Limb (tissue), 2 donors: Measurements from ENCODE around the gene RRP15.
"Not testable (repeated sequence)": the region's sequence is repeated elsewhere in the genome, so short reads cannot be mapped to it uniquely, and the experiment has no call there.

Source experiments
- DNase-seq, 2 donors: peaks; one replicate each; pipeline ENCODE4 v3.0.0-alpha.2; 2016; ENCODE audit errors: extremely low spot score in 2 of 2

Gene RRP15

GRCh38 chr1:218296162-218296561 is 11.1 kb downstream of the RRP15 start:
- no peak for DNase-seq

- DNase-seq = no peak
Observed at GRCh38 chr1:218297461-218297860, 12.4 kb downstream of the RRP15 start.

- DNase-seq = no peak
Observed at GRCh38 chr1:218297867-218298266, 12.8 kb downstream of the RRP15 start.

- no peak for DNase-seq
Observed at GRCh38 chr1:218298398-218298797, 13.3 kb downstream of the RRP15 start.

- peak in 1 of 2 donors; percentile 66 for DNase-seq
Observed at GRCh38 chr1:218299416-218299815, 14.3 kb downstream of the RRP15 start.

- no peak for DNase-seq
Observed at GRCh38 chr1:218301217-218301616, 16.1 kb downstream of the RRP15 start.

- no peak for DNase-seq
Observed at GRCh38 chr1:218302155-218302554, 17.1 kb downstream of the RRP15 start.

- no peak for DNase-seq
Observed at GRCh38 chr1:218303176-218303879, 18.2 kb downstream of the RRP15 start.

- DNase-seq = peak; percentile 20 to 65
Observed at GRCh38 chr1:218304281-218305039, 19.4 kb downstream of the RRP15 start.

- no peak for DNase-seq
Observed at GRCh38 chr1:218305472-218306064, 20.5 kb downstream of the RRP15 start.

- no peak for DNase-seq
Observed at GRCh38 chr1:218312509-218312908, 27.4 kb downstream of the RRP15 start.

GRCh38 chr1:218314316-218314715 is 29.2 kb downstream of the RRP15 start:
- no peak for DNase-seq

GRCh38 chr1:218315638-218316037 is 30.5 kb downstream of the RRP15 start:
- no peak for DNase-seq

- DNase-seq = no peak
Observed at GRCh38 chr1:218317061-218317460, 32.0 kb downstream of the RRP15 start.

- DNase-seq = not testable (repeated sequence)
Observed at GRCh38 chr1:218320182-218320581, 35.1 kb downstream of the RRP15 start.

GRCh38 chr1:218322762-218323161 is 37.7 kb downstream of the RRP15 start:
- no peak for DNase-seq

GRCh38 chr1:218323568-218324225 is 38.6 kb downstream of the RRP15 start:
- DNase-seq = no peak

- DNase-seq = no peak
Observed at GRCh38 chr1:218324226-218324580, 39.1 kb downstream of the RRP15 start.

- no peak for DNase-seq
Observed at GRCh38 chr1:218328769-218329168, 43.7 kb downstream of the RRP15 start.

- DNase-seq = peak in 1 of 2 donors; percentile 66
Observed at GRCh38 chr1:218330043-218330623, 45.0 kb downstream of the RRP15 start.

GRCh38 chr1:218332416-218332815 is 47.3 kb downstream of the RRP15 start:
- no peak for DNase-seq

- no peak for DNase-seq
Observed at GRCh38 chr1:218336328-218336727, 51.2 kb downstream of the RRP15 start.
